ENCODE measurements around the gene MSX1. TPM values are rescaled to one million over a fixed set of nuclear protein-coding genes. Genes with fewer than 3 reads are reported as not detected.

Gene MSX1
- total RNA-seq, 1 donor from 2014 or later, result 5.0 TPM

- DNase-seq (ENCODE audit: low spot score), result no peak
- intact Hi-C loops (cut with DNase I), result no loop called here
These were observed 20.3 kb upstream of the MSX1 start for GRCh38 chr4:4838936-4839810.

- intact Hi-C loops (cut with DNase I), result no loop called here
- no peak for DNase-seq (ENCODE audit: low spot score)
These were observed 19.1 kb upstream of the MSX1 start for GRCh38 chr4:4840351-4840750.

GRCh38 chr4:4841156-4841555 lies 18.3 kb upstream of the MSX1 start:
- intact Hi-C loops (cut with DNase I), result no loop called here
- no peak for DNase-seq (ENCODE audit: low spot score)

GRCh38 chr4:4842476-4843441 lies 16.7 kb upstream of the MSX1 start:
- DNase-seq (ENCODE audit: low spot score), result peak; percentile 51
- intact Hi-C loops (cut with DNase I), result no loop called here

- peak; percentile 7 for DNase-seq (ENCODE audit: low spot score)
- intact Hi-C loops (cut with DNase I), result no loop called here
These were observed 15.7 kb upstream of the MSX1 start for GRCh38 chr4:4843635-4844291.

- peak; percentile 19 for DNase-seq (ENCODE audit: low spot score)
These were observed 14.4 kb upstream of the MSX1 start for GRCh38 chr4:4845027-4845426.

GRCh38 chr4:4847011-4847410 lies 12.5 kb upstream of the MSX1 start:
- intact Hi-C loops (cut with DNase I), result no loop called here
- peak; percentile 29 for DNase-seq (ENCODE audit: low spot score)

More at GRCh38 chr4:4845027-4845426, 14.4 kb upstream of the MSX1 start:
- intact Hi-C loops (cut with DNase I), result no loop called here

GRCh38 chr4:4848540-4848939 lies 10.9 kb upstream of the MSX1 start:
- peak; percentile 49 for DNase-seq (ENCODE audit: low spot score)
- intact Hi-C loops (cut with DNase I), result no loop called here

- intact Hi-C loops (cut with DNase I), result no loop called here
- peak; percentile 71 for DNase-seq (ENCODE audit: low spot score)
These were observed 10.4 kb upstream of the MSX1 start for GRCh38 chr4:4849106-4849505.

- intact Hi-C loops (cut with DNase I), result loop anchor here (10.0 kb wide), 1 partner anchor 365 kb away; no protein-coding TSS in a partner anchor
- peak; percentile 56 for DNase-seq (ENCODE audit: low spot score)
These were observed 9.8 kb upstream of the MSX1 start for GRCh38 chr4:4849524-4850193.

- no peak for DNase-seq (ENCODE audit: low spot score)
- intact Hi-C loops (cut with DNase I), result loop anchor here (10.0 kb wide), 1 partner anchor 366 kb away; no protein-coding TSS in a partner anchor
These were observed 8.4 kb upstream of the MSX1 start for GRCh38 chr4:4851081-4851480.

GRCh38 chr4:4851906-4852305 lies 7.6 kb upstream of the MSX1 start:
- intact Hi-C loops (cut with DNase I), result loop anchor here (10.0 kb wide), 1 partner anchor 367 kb away; no protein-coding TSS in a partner anchor
- DNase-seq (ENCODE audit: low spot score), result no peak

- intact Hi-C loops (cut with DNase I), result loop anchor here (10.0 kb wide), 1 partner anchor 368 kb away; no protein-coding TSS in a partner anchor
- DNase-seq (ENCODE audit: low spot score), result peak; percentile 38
These were observed 6.7 kb upstream of the MSX1 start for GRCh38 chr4:4852591-4853362.

GRCh38 chr4:4853371-4853823 lies 6.1 kb upstream of the MSX1 start:
- no peak for DNase-seq (ENCODE audit: low spot score)
- intact Hi-C loops (cut with DNase I), result loop anchor here (10.0 kb wide), 1 partner anchor 369 kb away; no protein-coding TSS in a partner anchor

- intact Hi-C loops (cut with DNase I), result loop anchor here (10.0 kb wide), 1 partner anchor 369 kb away; no protein-coding TSS in a partner anchor
- no peak for DNase-seq (ENCODE audit: low spot score)
These were observed 5.4 kb upstream of the MSX1 start for GRCh38 chr4:4853921-4854648.

GRCh38 chr4:4854649-4855295 lies 4.7 kb upstream of the MSX1 start:
- no peak for DNase-seq (ENCODE audit: low spot score)
- intact Hi-C loops (cut with DNase I), result loop anchor here (10.0 kb wide), 1 partner anchor 370 kb away; no protein-coding TSS in a partner anchor
